Measurements from ENCODE around the gene SLC37A1.
"Not testable (repeated sequence)": the region's sequence is repeated elsewhere in the genome, so short reads cannot be mapped to it uniquely, and the experiment has no call there.

The SLC37A1 gene

DNA sequence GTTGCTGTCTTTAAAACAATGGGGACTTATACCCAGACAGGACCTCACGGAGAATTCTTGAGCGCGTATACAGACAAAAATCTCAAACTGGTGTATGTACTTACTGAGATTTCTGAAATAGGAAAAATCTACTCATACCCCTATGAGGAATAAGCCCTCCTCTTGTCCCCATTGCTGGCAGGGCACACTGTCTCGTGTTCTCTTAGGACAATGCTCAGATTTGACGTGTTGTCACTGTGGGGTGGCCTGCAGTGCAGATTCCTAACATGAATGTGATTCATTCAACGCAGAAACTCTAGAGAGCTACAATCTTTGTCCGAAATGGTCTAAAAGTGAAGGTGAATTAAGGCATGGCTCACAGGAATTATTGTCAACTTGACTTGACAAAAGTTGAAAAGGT, 108.6 kb downstream of the SLC37A1 start:
- DNase-seq, result no peak

DNA sequence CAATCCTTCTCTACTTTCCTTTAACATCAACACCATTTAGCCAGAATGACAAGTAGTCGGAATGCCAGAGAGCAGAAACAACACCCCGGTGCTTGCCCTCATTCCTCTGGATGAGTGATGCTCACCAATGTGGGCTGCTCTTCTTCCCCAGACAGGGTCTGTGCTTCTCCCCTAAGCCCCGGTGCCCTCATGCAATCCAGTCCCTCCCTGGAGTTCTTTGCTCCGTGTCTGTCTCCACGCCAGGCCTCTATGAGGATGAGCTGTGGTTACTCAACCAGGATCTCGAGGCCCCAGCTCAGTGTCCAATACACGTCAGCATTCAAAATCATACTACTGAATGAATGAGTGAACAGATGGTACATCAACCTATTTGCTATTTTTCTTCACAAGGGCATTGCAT, 110.0 kb downstream of the SLC37A1 start:
- DNase-seq, result no peak

DNA sequence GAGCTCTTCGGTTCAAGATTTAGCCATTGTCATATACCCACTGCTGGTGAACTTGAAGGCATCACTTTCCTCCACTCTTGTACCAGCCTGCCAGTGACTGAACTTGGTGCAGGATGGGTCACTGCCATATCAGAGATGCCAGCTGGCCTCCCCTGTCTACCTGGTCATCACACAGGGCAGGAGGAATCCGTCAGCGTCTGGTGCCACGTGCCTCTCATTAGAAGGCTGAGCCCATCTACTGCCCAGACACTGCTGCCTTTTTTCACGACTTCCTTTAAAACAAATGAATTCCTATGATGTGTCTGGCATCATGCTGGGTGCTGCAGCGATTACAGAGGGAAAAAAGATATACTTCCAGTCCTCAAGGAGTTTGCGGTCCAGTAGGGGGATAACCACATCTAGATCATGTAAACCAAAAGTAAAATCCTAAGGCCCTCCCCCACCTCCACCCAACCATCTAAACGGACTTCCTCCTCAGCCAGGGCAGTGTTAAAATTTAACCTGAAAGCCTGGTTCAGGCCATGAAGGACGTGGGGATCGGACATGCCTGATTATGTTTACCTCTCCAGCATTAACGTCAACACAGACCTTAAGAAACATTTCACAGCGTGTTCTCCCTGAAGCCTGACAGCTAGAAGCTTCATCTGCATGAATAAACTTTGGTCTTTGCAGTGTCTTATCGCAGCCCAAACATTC, 110.6 kb downstream of the SLC37A1 start:
- DNase-seq, result no peak

DNA sequence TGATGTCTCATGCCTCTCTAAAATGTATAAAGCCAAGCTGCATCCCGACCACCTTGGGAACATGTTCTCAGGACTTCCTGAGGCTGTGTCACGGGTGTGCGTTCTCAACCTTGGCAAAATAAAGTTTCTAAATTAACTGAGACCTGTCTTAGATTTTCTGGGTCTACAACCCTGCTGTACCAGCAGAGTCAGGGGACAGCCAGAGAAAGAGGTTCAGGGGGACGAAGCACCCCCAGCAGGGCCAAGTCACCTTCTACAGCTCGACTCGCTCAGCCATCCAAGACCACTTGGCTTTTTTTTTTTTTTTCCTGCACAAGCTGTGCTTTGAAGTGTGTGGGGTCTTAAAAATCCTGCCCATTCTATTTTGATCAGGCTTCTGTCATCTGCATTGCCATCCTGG, 111.3 kb downstream of the SLC37A1 start:
- DNase-seq, result no peak

DNA sequence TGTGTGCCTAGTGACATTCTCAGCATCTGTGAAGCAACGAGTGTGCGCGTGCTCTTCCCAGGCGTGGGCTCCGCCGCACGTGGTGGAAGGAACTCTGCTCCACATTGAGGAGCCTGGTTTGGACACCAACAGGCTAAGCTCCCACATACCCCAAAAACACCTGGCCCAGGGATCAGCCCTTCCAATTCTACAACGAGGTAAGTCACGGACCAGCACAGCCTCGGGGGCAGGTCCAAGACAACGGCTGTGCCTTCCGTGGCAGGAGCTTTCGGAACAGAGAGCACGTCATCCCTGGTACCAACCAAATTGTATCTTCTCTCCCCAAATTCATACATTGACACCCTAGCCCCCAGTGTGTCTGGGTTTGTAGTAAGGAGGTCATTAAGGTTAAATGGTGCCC, 112.5 kb downstream of the SLC37A1 start:
- no peak for DNase-seq

DNA sequence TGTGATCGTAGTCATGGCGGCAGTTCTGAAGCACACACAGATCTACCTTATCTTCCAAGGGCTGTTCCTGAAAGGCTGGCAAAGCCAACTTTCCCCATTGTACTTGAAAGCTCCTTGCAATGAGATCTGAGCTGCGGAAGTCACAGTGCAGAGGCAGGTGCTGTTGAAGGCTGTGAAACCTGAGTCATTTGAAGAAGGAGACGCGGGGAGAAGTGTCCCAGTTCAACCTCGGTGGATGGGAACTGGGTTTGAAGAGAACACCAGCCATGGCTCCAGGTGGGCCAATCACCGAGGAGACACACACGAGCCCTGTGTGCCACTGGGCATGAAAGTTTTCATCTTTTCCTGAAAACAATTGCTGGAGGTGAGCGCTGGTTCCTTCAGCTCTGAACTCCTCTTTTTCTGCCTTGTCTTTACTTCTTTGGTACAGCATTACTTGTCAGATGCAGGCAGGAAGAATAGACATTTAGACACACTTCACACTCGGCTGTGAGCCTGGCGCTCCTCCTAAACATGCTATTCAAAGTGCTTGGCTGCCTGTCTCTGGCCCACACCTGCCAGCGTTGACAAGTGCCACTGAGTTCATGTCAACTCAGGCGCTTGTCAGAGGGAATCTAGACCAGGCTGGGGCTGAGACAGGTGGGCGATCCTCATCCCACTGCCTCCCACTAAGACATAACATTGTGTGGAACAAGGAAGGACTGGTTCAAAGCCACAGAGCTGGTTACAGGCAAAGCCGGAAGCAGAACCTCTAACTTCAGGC, 114.1 kb downstream of the SLC37A1 start:
- no peak for DNase-seq

DNA sequence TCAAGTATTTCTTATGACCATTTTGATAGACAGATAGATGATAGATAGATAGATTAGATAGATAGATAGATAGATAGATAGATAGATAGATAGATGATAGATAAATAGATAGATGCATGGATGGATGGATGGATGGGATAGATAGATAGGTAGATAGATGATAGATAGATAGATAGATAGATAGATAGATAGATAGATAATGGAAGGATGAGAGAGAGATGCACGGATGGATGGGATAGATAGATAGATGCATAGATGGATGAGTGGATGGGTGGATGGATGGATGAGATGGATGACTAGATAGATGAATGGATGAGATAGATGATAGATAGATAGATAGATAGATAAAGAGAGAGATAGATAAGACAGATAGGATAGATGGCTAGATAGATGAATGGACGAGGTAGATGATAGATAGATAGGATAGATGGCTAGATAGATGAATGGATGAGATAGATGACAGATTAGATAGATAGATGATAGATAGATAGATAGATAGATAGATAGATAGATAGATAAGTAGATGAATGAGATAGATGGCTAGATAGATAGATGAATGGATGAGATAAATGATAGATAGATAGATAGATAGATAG, 114.9 kb downstream of the SLC37A1 start:
- not testable (repeated sequence) for DNase-seq

DNA sequence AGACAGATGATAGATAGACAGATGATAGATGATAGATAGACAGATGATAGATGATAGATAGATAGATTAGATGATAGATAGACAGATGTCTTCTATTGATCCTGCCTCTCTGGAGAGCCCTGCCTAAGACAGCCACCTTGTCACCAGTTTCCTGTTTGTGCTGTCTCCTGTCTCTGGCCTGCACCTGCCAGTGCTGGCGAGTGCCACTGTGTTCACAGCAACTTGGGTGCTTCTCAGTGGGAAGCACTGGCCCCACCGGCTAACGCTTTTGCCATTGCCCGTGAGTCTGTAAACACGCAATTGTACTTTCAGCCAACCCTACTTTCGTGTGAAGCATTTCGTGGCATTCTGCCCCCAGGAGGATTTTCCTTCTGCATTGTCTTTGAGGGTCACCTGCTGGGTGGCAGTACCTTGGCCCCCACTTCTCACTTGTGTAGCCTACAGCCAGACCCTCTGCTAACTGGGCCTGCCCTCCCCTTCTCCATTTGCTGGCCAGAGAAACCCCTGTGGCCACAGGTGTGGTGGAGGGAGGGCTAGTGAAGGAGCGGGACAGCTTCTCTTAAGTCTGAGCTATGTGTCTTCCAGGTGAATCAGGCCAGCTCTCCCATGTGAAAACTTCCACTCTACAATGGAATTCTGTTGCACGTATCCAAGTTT, 116.4 kb downstream of the SLC37A1 start:
- no peak for DNase-seq

DNA sequence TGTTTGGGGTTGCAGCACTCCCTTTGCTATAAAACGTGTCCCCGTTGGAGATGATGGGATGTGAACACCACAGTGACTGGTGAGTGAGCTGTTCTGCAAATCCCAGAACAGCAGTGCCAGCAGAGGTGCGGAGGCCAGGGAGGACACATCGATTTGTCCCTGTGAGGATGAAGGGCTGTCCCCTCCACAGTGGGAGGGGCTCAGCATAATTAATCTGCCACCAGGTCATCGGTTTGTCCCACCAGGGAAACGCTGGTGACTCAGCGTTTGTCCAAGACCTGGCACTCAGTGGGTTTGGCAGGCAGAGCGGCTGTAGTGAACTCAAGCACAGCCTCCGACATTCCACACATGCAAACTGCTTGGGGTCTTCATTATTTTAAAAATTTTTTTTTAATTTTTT, 117.0 kb downstream of the SLC37A1 start:
- no peak for DNase-seq

Data from CD4-positive, alpha-beta T cell treated with Interleukin-1 beta for 1 hour (primary cell).